SJSA1 (cell line): ENCODE results near the gene GPR119. TPM values are rescaled to one million over a fixed set of nuclear protein-coding genes. Genes with fewer than 3 reads are reported as not detected.
"Not testable (repeated sequence)": the region's sequence is repeated elsewhere in the genome, so short reads cannot be mapped to it uniquely, and the experiment has no call there.

Experiments
- DNase-seq, 2 experiments: peaks; one replicate each; pipeline ENCODE4 v3.0.0-alpha.2; 2015 to 2020; ENCODE audit warnings: low spot score in 2 of 2, low read depth in 1 of 2
- H3K27ac ChIP-seq: fragments of 250-450 bp; sonication (Bioruptor Pico); 2 replicates; pipeline ENCODE4 v1.5.1; 2020; ENCODE audit warnings: mild to moderate bottlenecking, moderate library complexity
- H3K27me3 ChIP-seq: fragments of 250-450 bp; sonication (Bioruptor Pico); replicated peaks from 2 replicates; pipeline ENCODE4 v1.5.1; 2020; ENCODE audit warnings: mild to moderate bottlenecking, moderate library complexity
- H3K36me3 ChIP-seq: fragments of 250-450 bp; sonication (Bioruptor Pico); 2 replicates; pipeline ENCODE4 v1.5.1; 2020; ENCODE audit warnings: mild to moderate bottlenecking
- H3K4me1 ChIP-seq: fragments of 250-450 bp; sonication (Bioruptor Pico); replicated peaks from 2 replicates; pipeline ENCODE4 v1.6.1; 2021; ENCODE audit warnings: mild to moderate bottlenecking
- H3K4me3 ChIP-seq: fragments of 250-450 bp; sonication (Bioruptor Pico); 2 replicates; pipeline ENCODE4 v1.5.1; 2020; ENCODE audit warnings: mild to moderate bottlenecking
- H3K9me3 ChIP-seq: fragments of 250-450 bp; sonication (Bioruptor Pico); replicated peaks from 2 replicates; pipeline ENCODE4 v1.5.1; 2020; ENCODE audit warnings: mild to moderate bottlenecking
- total RNA-seq: library from RNA; depleted of rRNA; stranded (reverse); fragments of >200 nt; shearing (Covaris generic); gene quantifications from 2 replicates; pipeline ENCODE4 v1.2.3, GENCODE V29; 2014; rRNA removed

Gene GPR119
- total RNA-seq: not detected in 2 replicates

GRCh38 chrX:130385520-130385919 is at the start of gene GPR119:
Gene GPR119 (minus strand): TSS chrX:130385674. CDS start chrX:130385447, 227 bp downstream.
- H3K4me1 ChIP-seq: no peaks in the 10 kb centered on the region

GRCh38 chrX:130429236-130429635 is 43.8 kb upstream of the GPR119 start:
- not testable (repeated sequence) for H3K4me1 ChIP-seq, H3K27me3 ChIP-seq, H3K4me3 ChIP-seq, H3K36me3 ChIP-seq, DNase-seq, H3K9me3 ChIP-seq, H3K27ac ChIP-seq

More at GRCh38 chrX:130385520-130385919, at the start of gene GPR119:
- H3K27me3 ChIP-seq: no peaks in the 10 kb centered on the region
- H3K4me3 ChIP-seq: no peak within 1 kb of the TSS
- no peak within 1 kb of the TSS for H3K27ac ChIP-seq
- H3K9me3 ChIP-seq: no peaks in the 10 kb centered on the region
- DNase-seq: no peak
- H3K36me3 ChIP-seq: no peaks in the 10 kb centered on the region

GRCh38 chrX:130426531-130426930 is 41.1 kb upstream of the GPR119 start:
- Histone ChIP-seq H3K4me3 (no peak overlapping the region), H3K27ac (no peak overlapping the region), H3K9me3 (no peaks in the 10 kb centered on the region), H3K36me3 (no peaks in the 10 kb centered on the region), H3K27me3 (no peaks in the 10 kb centered on the region), H3K4me1 (no peaks in the 10 kb centered on the region)
- no peak for DNase-seq

- H3K36me3 ChIP-seq: no peaks in the 10 kb centered on the region; the same call in 1 of the 2 replicates
These were observed 33.8 kb upstream of the GPR119 start for GRCh38 chrX:130419263-130419662.

GRCh38 chrX:130418740-130419139 is 33.3 kb upstream of the GPR119 start:
- H3K36me3 ChIP-seq: peaks cover 3% of the 10 kb centered on the region; the same call in 1 of the 2 replicates
- DNase-seq: no peak
- no peaks in the 10 kb centered on the region for H3K27me3 ChIP-seq
- H3K9me3 ChIP-seq: no peaks in the 10 kb centered on the region
- no peak overlapping the region for H3K27ac ChIP-seq
- H3K4me3 ChIP-seq: no peak overlapping the region
- H3K4me1 ChIP-seq: no peaks in the 10 kb centered on the region

More at GRCh38 chrX:130419263-130419662, 33.8 kb upstream of the GPR119 start:
- Histone ChIP-seq H3K27me3 (no peaks in the 10 kb centered on the region), H3K27ac (no peak overlapping the region), H3K9me3 (no peaks in the 10 kb centered on the region), H3K4me3 (no peak overlapping the region), H3K4me1 (no peaks in the 10 kb centered on the region)
- DNase-seq: no peak

GRCh38 chrX:130418066-130418465 is 32.6 kb upstream of the GPR119 start:
- H3K9me3 ChIP-seq: no peaks in the 10 kb centered on the region
- H3K27me3 ChIP-seq: no peaks in the 10 kb centered on the region
- H3K27ac ChIP-seq: no peak overlapping the region
- peaks cover 3% of the 10 kb centered on the region; the same call in 1 of the 2 replicates for H3K36me3 ChIP-seq
- no peak overlapping the region for H3K4me3 ChIP-seq
- DNase-seq: no peak
- H3K4me1 ChIP-seq: no peaks in the 10 kb centered on the region

- Histone ChIP-seq H3K4me1 (no peaks in the 10 kb centered on the region), H3K27ac (no peak overlapping the region), H3K36me3 (peaks cover 3% of the 10 kb centered on the region; the same call in 1 of the 2 replicates), H3K4me3 (no peak overlapping the region), H3K27me3 (no peaks in the 10 kb centered on the region), H3K9me3 (no peaks in the 10 kb centered on the region)
- DNase-seq: no peak
These were observed 31.3 kb upstream of the GPR119 start for GRCh38 chrX:130416785-130417184.

- Histone ChIP-seq H3K27me3 (no peaks in the 10 kb centered on the region), H3K4me1 (no peaks in the 10 kb centered on the region), H3K27ac (no peak overlapping the region), H3K4me3 (no peak overlapping the region), H3K9me3 (no peaks in the 10 kb centered on the region), H3K36me3 (peaks cover 3% of the 10 kb centered on the region; the same call in 1 of the 2 replicates)
- no peak for DNase-seq
These were observed 29.7 kb upstream of the GPR119 start for GRCh38 chrX:130415201-130415600.

- Histone ChIP-seq H3K9me3 (no peaks in the 10 kb centered on the region), H3K27ac (no peak overlapping the region)
These were observed 29.3 kb upstream of the GPR119 start for GRCh38 chrX:130414800-130415199.

GRCh38 chrX:130413415-130413814 is 27.9 kb upstream of the GPR119 start:
- no peak overlapping the region for H3K4me3 ChIP-seq
- no peaks in the 10 kb centered on the region for H3K4me1 ChIP-seq
- H3K36me3 ChIP-seq: peaks cover 5% of the 10 kb centered on the region
- no peaks in the 10 kb centered on the region for H3K27me3 ChIP-seq
- no peak for DNase-seq
- no peak overlapping the region for H3K27ac ChIP-seq
- no peaks in the 10 kb centered on the region for H3K9me3 ChIP-seq

More at GRCh38 chrX:130414800-130415199, 29.3 kb upstream of the GPR119 start:
- DNase-seq: no peak
- Histone ChIP-seq H3K36me3 (peaks cover 4% of the 10 kb centered on the region), H3K27me3 (no peaks in the 10 kb centered on the region), H3K4me3 (no peak overlapping the region), H3K4me1 (no peaks in the 10 kb centered on the region)

GRCh38 chrX:130402208-130402684 is 16.8 kb upstream of the GPR119 start:
- no peaks in the 10 kb centered on the region for H3K9me3 ChIP-seq
- no peaks in the 10 kb centered on the region for H3K4me1 ChIP-seq
- H3K36me3 ChIP-seq: peaks cover 10% of the 10 kb centered on the region
- no peaks in the 10 kb centered on the region for H3K27me3 ChIP-seq
- H3K4me3 ChIP-seq: peak overlapping the region; percentile 57
- DNase-seq: peak in 1 of 2 experiments; percentile 1
- no peak overlapping the region for H3K27ac ChIP-seq

GRCh38 chrX:130401415-130402207 is 16.1 kb upstream of the GPR119 start, which contains the start of gene RBMX2:
Gene RBMX2 (plus strand): TSS chrX:130401987. CDS start chrX:130402033, 46 bp downstream.
- DNase-seq: peak; percentile 64 to 71
- Histone ChIP-seq H3K4me1 (no peaks in the 10 kb centered on the region), H3K27me3 (no peaks in the 10 kb centered on the region), H3K4me3 (peak within 1 kb of the TSS; percentile 57), H3K9me3 (no peaks in the 10 kb centered on the region), H3K27ac (peak within 1 kb of the TSS; percentile 64), H3K36me3 (peaks cover 10% of the 10 kb centered on the region)

GRCh38 chrX:130395341-130395740 is 9.9 kb upstream of the GPR119 start:
- no peak for DNase-seq
- Histone ChIP-seq H3K36me3 (no peaks in the 10 kb centered on the region), H3K27me3 (no peaks in the 10 kb centered on the region), H3K4me1 (no peaks in the 10 kb centered on the region), H3K27ac (no peak overlapping the region), H3K4me3 (no peak overlapping the region), H3K9me3 (no peaks in the 10 kb centered on the region)

GRCh38 chrX:130393451-130394074 is 8.1 kb upstream of the GPR119 start:
- no peaks in the 10 kb centered on the region for H3K9me3 ChIP-seq
- DNase-seq: peak; percentile 7 to 38
- H3K27ac ChIP-seq: no peak overlapping the region
- no peaks in the 10 kb centered on the region for H3K36me3 ChIP-seq
- H3K4me1 ChIP-seq: no peaks in the 10 kb centered on the region
- no peaks in the 10 kb centered on the region for H3K27me3 ChIP-seq
- H3K4me3 ChIP-seq: no peak overlapping the region
